BJ (cell line): Measurements from ENCODE around the gene IMMT. TPM values are rescaled to one million over a fixed set of nuclear protein-coding genes. Genes with fewer than 3 reads are reported as not detected.

Experiments
- CTCF ChIA-PET: fragments of 350-600 bp; formaldehyde crosslinking; extraction: SDS; loops from one replicate; lab custom pipeline; 2021; ENCODE audit warnings: antibody characterized with exemption, inconsistent platforms; lab: Yijun Ruan, JAX
- POLR2A ChIA-PET: fragments of 300-600 bp; sonication (Branson Sonifier 250); formaldehyde crosslinking; extraction: SDS; loops from one replicate; lab custom pipeline; 2021; ENCODE audit warnings: antibody characterized with exemption; lab: Charles Lee
- DNase-seq: peaks from one replicate; pipeline ENCODE4 v3.0.0-alpha.2; 2011; ENCODE audit warnings: low read depth
- H3K27me3 ChIP-seq: 2 replicates; pipeline ENCODE4 v1.6.0; 2011; ENCODE audit warnings: low read length; ENCODE audit not compliant: control insufficient read depth, insufficient read depth
- H3K36me3 ChIP-seq: 2 replicates; pipeline ENCODE4 v1.5.1; 2011; ENCODE audit warnings: low read length; ENCODE audit not compliant: control insufficient read depth, insufficient read depth
- H3K4me3 ChIP-seq: 2 replicates; pipeline ENCODE4 v1.5.1; 2011; ENCODE audit warnings: low read depth, mild to moderate bottlenecking, control low read depth, low read length
- polyA plus RNA-seq: library from polyadenylated mRNA; depleted of rRNA; stranded (reverse); fragments of >200 nt; gene quantifications from 2 replicates; pipeline ENCODE4 v1.2.3, GENCODE V29; 2011
- TF ChIP-seq, protein P1 (sequence below): IDR thresholded peaks from 2 replicates; pipeline ENCODE4 v1.5.1; 2011; ENCODE audit warnings: low read depth, mild to moderate bottlenecking, control low read depth, inconsistent platforms, low read length, moderate library complexity; ENCODE audit not compliant: insufficient read depth

The IMMT gene
- polyA plus RNA-seq, 1 experiment = 33.7 TPM

DNA sequence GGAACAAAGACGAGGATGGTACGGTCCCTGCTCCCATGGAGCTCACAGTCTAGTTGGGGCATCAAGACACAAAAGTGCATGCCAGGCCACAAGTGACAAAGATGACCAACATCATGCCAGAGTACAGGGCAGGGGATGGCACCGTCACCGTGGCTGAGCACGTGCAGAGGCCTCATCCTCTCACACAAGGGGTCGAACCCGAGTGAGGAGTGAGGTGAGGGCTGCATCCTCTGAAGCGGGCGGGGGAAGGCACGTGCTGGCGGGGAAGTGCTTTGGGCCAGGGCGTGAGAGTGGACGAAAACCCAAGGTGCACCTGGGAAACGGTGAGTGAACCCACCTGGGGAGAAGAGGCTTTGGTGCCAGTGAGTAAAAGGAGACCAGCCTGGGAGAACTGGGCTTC lies 45.0 kb upstream of the IMMT start:
- DNase-seq = no peak
- CTCF ChIA-PET = no interaction called here

DNA sequence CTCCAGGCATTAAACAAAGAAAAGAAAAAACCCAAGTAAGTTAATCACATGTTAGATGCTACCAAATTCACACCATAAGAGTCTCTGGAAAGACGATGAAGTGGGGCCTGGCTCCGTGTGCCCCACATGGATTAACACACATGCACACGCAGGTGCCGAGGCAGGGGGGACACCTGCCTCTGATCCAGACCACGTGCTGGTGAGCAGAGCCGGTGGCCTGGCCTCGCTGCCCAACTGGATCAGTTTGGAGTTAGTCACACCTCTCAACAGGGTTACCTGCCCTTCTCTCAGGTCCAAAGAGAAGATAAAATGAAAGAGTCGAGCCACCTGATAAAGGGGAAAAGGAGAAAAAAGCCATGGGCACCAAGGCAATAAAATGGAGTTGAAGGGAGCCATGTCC lies 44.5 kb upstream of the IMMT start:
- POLR2A ChIA-PET = no interaction called here
- TF ChIP-seq, protein P1, sequence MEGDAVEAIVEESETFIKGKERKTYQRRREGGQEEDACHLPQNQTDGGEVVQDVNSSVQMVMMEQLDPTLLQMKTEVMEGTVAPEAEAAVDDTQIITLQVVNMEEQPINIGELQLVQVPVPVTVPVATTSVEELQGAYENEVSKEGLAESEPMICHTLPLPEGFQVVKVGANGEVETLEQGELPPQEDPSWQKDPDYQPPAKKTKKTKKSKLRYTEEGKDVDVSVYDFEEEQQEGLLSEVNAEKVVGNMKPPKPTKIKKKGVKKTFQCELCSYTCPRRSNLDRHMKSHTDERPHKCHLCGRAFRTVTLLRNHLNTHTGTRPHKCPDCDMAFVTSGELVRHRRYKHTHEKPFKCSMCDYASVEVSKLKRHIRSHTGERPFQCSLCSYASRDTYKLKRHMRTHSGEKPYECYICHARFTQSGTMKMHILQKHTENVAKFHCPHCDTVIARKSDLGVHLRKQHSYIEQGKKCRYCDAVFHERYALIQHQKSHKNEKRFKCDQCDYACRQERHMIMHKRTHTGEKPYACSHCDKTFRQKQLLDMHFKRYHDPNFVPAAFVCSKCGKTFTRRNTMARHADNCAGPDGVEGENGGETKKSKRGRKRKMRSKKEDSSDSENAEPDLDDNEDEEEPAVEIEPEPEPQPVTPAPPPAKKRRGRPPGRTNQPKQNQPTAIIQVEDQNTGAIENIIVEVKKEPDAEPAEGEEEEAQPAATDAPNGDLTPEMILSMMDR = no peak
- CTCF ChIA-PET = no interaction called here

More for the DNA sequence above, 45.0 kb upstream of the IMMT start:
- POLR2A ChIA-PET = no interaction called here
- peaks cover 4% of the 10 kb centered on the region for H3K27me3 ChIP-seq
- TF ChIP-seq, protein P1 = no peak
- no peak overlapping the region for H3K4me3 ChIP-seq
- H3K36me3 ChIP-seq = no peaks in the 10 kb centered on the region

DNA sequence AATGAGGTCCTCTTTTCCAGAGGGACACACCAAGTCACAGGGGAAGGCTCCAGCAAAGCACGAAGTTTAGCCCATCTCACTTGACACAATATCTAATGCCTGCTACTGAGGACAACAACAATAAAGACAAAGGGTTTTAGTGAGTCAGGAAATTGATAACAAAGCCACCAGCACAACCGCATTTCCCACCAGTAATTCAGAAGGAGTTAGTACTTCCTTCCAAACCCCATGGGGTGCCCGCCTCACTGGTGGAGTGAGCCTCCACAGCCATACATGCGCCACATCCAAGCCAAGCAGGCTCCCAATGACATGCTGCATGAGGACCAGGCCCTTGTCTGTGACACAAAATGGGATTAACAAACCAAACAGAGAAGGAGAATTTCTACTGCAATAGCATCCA lies 44.1 kb upstream of the IMMT start:
- Histone ChIP-seq H3K4me3 (no peak overlapping the region), H3K36me3 (no peaks in the 10 kb centered on the region), H3K27me3 (peaks cover 4% of the 10 kb centered on the region)
- TF ChIP-seq, protein P1 = no peak
- ChIA-PET CTCF (no interaction called here), POLR2A (no interaction called here)
- DNase-seq = no peak

More for the DNA sequence above, 44.5 kb upstream of the IMMT start:
- peaks cover 4% of the 10 kb centered on the region for H3K27me3 ChIP-seq
- no peak for DNase-seq
- no peaks in the 10 kb centered on the region for H3K36me3 ChIP-seq
- no peak overlapping the region for H3K4me3 ChIP-seq

DNA sequence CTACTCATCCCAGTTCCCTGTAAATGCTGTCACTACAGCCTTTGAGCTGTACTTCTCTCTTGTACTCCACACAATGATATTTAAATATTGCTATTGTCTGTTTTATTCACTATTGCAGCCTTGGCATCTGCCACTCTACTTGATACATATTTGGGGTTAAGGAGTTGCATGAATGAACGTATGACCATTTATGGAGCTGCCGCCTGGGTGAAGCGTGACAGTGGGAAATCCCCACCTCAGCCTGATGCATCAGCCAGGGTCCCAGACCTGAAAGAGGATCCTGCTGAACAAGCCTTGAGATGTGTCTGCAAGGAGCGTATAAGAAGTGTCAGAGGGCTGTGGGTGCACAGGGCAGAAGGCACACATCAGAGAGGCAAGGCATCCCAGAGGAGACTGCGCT lies 43.1 kb upstream of the IMMT start:
- ChIA-PET CTCF (no interaction called here), POLR2A (no interaction called here)
- TF ChIP-seq, protein P1 = no peak
- DNase-seq = no peak
- Histone ChIP-seq H3K4me3 (no peak overlapping the region), H3K36me3 (no peaks in the 10 kb centered on the region), H3K27me3 (peaks cover 5% of the 10 kb centered on the region)

DNA sequence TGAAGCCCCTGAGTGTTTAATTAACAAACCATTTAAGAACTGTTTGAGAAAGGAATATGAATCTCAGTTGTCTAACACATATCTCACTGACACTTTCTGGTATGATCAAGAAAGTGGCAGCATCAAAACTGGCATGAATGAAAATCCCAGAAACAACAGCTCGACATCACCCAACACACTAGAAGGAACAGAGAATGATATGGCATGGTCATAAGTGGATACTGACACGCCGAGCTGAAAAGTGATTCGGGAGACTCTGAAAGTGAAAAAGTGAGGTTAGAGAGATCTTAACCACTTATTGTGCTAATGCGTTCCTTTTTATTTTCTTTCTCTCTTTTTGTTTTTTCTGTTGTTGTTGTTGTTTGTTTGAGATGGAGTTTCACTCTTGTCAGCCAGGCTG lies 41.9 kb upstream of the IMMT start:
- Histone ChIP-seq H3K27me3 (peaks cover 6% of the 10 kb centered on the region), H3K36me3 (no peaks in the 10 kb centered on the region), H3K4me3 (no peak overlapping the region)
- DNase-seq = no peak
- TF ChIP-seq, protein P1 = no peak
- CTCF ChIA-PET = no interaction called here
- POLR2A ChIA-PET = no interaction called here
